Measurements from ENCODE around the gene C2orf92.

C2orf92 gene

GRCh38 chr2:97644023-97644717 is 25.3 kb upstream of the C2orf92 start:
- Histone ChIP-seq H3K79me2 (ENCODE audit: insufficient read depth, low read length) (no peaks in the 10 kb centered on the region), H4K20me1 (ENCODE audit: insufficient read depth, low read length) (no peaks in the 10 kb centered on the region), H3K9me2 (ENCODE audit: low read depth, low read length) (no peaks in the 10 kb centered on the region), H3K27ac (ENCODE audit: low read depth, low read length, poor library complexity, severe bottlenecking) (no peak overlapping the region), H3K4me1 (ENCODE audit: insufficient read depth, low read length, severe bottlenecking) (peaks cover 16% of the 10 kb centered on the region), H3K4me2 (ENCODE audit: low read length) (no peak overlapping the region), H3K9me3 (ENCODE audit: low read length) (no peaks in the 10 kb centered on the region), H3K4me3 (ENCODE audit: low read depth, low read length, poor library complexity, severe bottlenecking) (no peak overlapping the region), H3K9ac (ENCODE audit: low read length) (no peak overlapping the region), H2AFZ (ENCODE audit: low read length) (no peak overlapping the region), H3K27me3 (ENCODE audit: insufficient read depth, low read length) (no peaks in the 10 kb centered on the region), H3F3A (ENCODE audit: insufficient read depth, low read length) (no peaks in the 10 kb centered on the region), H3K36me3 (ENCODE audit: insufficient read depth, low read length) (peaks cover 28% of the 10 kb centered on the region)
- TF ChIP-seq EZH2 (IDR thresholded peaks at IDR 0.05; ENCODE audit: borderline replicate concordance, low read length): no peak
- TF ChIP-seq, protein P1, sequence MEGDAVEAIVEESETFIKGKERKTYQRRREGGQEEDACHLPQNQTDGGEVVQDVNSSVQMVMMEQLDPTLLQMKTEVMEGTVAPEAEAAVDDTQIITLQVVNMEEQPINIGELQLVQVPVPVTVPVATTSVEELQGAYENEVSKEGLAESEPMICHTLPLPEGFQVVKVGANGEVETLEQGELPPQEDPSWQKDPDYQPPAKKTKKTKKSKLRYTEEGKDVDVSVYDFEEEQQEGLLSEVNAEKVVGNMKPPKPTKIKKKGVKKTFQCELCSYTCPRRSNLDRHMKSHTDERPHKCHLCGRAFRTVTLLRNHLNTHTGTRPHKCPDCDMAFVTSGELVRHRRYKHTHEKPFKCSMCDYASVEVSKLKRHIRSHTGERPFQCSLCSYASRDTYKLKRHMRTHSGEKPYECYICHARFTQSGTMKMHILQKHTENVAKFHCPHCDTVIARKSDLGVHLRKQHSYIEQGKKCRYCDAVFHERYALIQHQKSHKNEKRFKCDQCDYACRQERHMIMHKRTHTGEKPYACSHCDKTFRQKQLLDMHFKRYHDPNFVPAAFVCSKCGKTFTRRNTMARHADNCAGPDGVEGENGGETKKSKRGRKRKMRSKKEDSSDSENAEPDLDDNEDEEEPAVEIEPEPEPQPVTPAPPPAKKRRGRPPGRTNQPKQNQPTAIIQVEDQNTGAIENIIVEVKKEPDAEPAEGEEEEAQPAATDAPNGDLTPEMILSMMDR (IDR thresholded peaks at IDR 0.05; ENCODE audit: low read length): no peak

GRCh38 chr2:97645112-97645694 is 24.3 kb upstream of the C2orf92 start:
- Histone ChIP-seq H3K36me3 (ENCODE audit: insufficient read depth, low read length) (peaks cover 36% of the 10 kb centered on the region), H3K9ac (ENCODE audit: low read length) (peak overlapping the region; percentile 68), H3K4me1 (ENCODE audit: insufficient read depth, low read length, severe bottlenecking) (peaks cover 16% of the 10 kb centered on the region), H3K4me2 (ENCODE audit: low read length) (peak overlapping the region; percentile 83), H3F3A (ENCODE audit: insufficient read depth, low read length) (no peaks in the 10 kb centered on the region), H3K9me2 (ENCODE audit: low read depth, low read length) (no peaks in the 10 kb centered on the region), H2AFZ (ENCODE audit: low read length) (peak overlapping the region; percentile 50), H3K79me2 (ENCODE audit: insufficient read depth, low read length) (no peaks in the 10 kb centered on the region), H4K20me1 (ENCODE audit: insufficient read depth, low read length) (no peaks in the 10 kb centered on the region), H3K4me3 (ENCODE audit: low read depth, low read length, poor library complexity, severe bottlenecking) (peak overlapping the region; percentile 96), H3K27ac (ENCODE audit: low read depth, low read length, poor library complexity, severe bottlenecking) (no peak overlapping the region), H3K27me3 (ENCODE audit: insufficient read depth, low read length) (no peaks in the 10 kb centered on the region), H3K9me3 (ENCODE audit: low read length) (no peaks in the 10 kb centered on the region)
- no peak for TF ChIP-seq EZH2 (IDR thresholded peaks at IDR 0.05; ENCODE audit: borderline replicate concordance, low read length)
- TF ChIP-seq, protein P1 (IDR thresholded peaks at IDR 0.05; ENCODE audit: low read length): no peak

DNA sequence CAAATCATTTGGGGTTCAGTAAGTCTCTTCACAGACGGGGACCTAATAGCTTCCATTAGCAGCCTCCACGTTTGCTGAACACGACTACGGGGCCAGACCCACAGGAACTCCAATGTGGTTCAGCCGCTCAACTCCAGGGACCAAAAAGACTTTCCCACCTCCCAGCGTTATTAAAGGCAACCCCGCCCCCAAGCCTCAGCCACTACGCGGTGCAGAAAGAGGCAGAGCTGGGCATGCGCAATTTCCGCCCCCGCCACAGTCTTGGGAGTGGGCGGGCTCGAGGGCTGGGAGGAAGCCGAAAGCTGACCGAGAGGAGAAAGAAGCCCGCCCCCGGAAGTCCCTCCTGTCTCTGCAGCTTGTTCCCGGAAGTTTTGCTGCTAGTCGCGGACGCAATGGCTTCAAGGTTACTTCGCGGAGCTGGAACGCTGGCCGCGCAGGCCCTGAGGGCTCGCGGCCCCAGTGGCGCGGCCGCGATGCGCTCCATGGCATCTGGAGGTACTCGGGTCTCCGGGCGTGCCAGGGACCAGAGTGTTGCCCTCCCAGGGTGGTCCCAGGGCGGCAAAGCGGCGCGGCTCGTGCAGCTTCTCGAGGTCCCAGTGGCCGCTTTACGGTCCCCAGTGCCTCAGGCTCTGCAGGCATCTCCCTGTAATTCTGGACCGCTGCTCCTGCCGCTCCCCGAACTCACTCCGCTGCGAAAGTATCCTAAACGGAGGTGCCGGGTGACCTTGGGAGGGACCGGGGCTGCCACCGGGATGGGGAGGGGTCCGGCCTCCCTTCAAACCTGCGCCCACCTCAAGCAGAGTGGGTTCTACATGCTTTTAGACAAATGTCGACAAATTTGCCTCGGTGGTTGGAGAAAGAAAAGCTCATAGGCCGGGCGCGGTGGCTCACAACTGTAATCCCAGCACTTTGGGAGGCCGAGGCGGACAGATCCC is 23.6 kb upstream of the C2orf92 start, which contains the start of gene COX5B:
TSS of gene COX5B (plus strand) at position 368 of the 935 bp plus-strand sequence. CDS start at position 393, 25 bp downstream.
- Histone ChIP-seq H3K27ac (ENCODE audit: low read depth, low read length, poor library complexity, severe bottlenecking) (peak within 1 kb of the TSS; percentile 32), H3K4me3 (ENCODE audit: low read depth, low read length, poor library complexity, severe bottlenecking) (peak within 1 kb of the TSS; percentile 96), H3K9ac (ENCODE audit: low read length) (peak within 1 kb of the TSS; percentile 95), H3K36me3 (ENCODE audit: insufficient read depth, low read length) (peaks cover 44% of the 10 kb centered on the region), H3K27me3 (ENCODE audit: insufficient read depth, low read length) (no peaks in the 10 kb centered on the region), H3K4me1 (ENCODE audit: insufficient read depth, low read length, severe bottlenecking) (peaks cover 16% of the 10 kb centered on the region), H3K4me2 (ENCODE audit: low read length) (peak within 1 kb of the TSS; percentile 83), H3F3A (ENCODE audit: insufficient read depth, low read length) (no peaks in the 10 kb centered on the region), H3K79me2 (ENCODE audit: insufficient read depth, low read length) (no peaks in the 10 kb centered on the region), H3K9me2 (ENCODE audit: low read depth, low read length) (no peaks in the 10 kb centered on the region), H3K9me3 (ENCODE audit: low read length) (no peaks in the 10 kb centered on the region), H4K20me1 (ENCODE audit: insufficient read depth, low read length) (no peaks in the 10 kb centered on the region), H2AFZ (ENCODE audit: low read length) (peak within 1 kb of the TSS; percentile 50)
- TF ChIP-seq, protein P1 (IDR thresholded peaks at IDR 0.05; ENCODE audit: low read length): no peak
- TF ChIP-seq EZH2 (IDR thresholded peaks at IDR 0.05; ENCODE audit: borderline replicate concordance, low read length): no peak
